Measurements from ENCODE around the gene PIGH.
A peak's percentile ranks its signal among the peaks of the same experiment; 100 is the strongest.

Gene PIGH

DNA sequence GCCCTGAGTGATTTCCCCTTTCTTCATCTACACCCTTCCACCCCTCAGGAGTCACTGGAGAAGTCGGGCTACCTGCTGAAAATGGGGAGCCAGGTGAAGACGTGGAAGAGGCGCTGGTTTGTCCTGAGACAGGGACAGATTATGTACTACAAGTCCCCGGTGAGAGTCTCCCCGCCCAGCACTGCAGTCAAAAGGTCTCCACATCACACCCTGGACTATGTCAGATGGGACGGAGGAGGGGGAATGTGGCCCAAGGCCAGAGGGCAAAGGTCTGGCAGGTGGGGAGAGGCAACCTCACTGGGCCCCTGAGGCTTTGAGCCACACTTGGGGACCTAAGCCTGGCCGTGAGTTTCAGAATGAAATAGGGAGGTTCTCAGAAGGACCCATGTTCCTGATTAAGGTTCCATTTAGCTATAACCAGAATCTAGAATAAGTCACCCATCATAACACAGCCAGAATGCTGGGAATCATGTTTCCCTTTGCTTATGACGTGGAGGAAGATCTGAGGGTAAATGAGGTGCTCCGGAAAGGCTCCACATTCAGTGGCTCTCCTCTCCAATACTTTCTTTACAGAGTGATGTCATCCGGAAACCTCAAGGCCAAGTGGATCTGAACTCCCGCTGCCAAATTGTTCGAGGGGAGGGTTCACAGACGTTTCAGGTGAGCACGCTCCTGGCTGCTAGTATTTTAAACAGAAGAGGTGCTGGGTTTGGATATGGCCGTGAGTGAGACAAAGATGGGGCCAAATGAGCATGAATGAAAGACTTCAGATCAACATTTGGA is 26.6 kb downstream of the PIGH start:
- no peak for DNase-seq

DNA sequence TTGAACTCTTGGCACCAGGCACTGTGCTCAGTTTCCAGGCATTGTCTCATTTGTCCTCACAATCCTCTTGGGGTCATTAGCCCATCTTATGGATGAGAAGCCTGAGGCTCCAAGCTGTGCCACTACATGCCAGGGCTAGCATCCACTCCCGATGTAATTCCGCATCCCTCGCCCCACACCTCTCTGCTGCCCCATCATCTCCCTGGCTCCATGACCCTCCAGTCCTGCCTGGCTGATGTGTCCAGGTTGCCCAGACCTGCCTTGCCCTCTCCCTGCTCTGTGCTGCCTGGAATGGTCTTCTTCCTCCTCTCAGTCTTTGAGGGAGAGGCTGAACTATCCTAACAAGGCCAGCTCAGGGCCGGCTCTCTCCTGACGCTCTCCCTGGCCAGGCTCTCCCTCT is 27.5 kb downstream of the PIGH start:
- no peak for DNase-seq

DNA sequence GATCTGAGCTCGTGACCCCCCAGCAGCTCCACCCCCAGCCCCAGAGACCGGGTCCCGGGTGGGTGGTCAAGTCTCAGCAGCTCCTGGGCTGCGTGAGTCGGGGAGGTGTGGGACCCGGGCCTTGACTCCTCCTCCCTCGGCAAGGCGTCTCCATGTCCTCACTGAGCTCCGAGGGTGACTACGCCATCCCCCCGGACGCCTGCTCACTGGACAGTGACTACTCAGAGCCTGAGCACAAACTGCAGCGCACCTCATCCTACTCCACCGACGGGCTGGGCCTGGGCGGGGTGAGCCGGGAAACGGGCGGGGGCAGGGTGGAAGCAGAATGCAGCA is 28.1 kb downstream of the PIGH start:
- DNase-seq: no peak

DNA sequence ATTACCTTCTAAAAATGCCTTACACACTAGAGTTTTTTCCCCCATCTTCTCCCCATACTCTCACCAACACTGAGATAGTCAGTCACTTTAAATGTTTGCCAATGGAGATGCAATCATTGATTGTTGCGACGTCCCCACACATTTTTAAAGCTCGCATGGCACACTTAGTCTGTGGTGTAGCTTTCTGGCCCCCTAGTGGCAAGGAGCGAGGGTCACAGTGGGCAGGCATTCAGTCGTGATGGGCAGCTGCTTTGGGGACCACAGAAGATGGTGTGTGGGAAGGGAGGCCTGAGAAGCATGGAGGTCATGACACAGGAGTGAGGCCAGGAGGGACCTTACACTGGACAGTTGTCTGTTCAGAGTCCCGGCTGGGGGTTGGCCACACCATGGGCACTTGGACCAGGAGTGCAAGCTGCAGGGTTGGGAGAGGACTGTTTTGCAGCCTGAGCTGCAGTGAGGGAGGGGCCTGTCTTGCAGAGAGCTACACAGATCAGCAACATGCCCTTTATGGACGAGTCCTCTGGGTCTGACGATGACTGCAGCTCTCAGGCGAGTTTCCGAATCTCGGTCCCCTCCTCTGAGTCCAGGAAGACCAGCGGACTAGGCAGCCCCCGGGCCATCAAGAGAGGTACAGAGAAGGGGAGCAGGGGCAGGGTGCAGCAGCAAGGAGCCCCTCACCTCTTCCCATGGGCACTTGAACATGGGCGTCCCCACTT is 28.6 kb downstream of the PIGH start:
- peak; percentile 14 for DNase-seq

DNA sequence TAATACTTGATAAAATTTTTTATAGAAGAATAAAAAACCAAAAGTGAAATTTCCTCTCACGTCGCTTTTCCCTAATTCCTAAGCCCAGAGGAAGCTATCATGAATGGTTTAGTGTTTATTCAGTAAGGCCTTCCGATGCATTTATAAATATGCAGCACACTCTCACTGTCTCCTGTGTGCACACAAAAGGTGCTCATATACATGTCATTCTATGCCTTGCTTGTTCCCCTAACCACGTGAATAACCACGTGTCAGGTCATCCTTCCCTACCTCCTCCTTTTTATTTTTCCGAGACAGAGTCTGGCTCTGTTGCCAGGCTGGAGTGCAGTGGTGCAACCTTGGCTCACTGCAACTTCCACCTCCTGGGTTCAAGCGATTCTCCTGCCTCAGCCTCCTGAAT is 29.6 kb downstream of the PIGH start:
- DNase-seq: no peak

DNA sequence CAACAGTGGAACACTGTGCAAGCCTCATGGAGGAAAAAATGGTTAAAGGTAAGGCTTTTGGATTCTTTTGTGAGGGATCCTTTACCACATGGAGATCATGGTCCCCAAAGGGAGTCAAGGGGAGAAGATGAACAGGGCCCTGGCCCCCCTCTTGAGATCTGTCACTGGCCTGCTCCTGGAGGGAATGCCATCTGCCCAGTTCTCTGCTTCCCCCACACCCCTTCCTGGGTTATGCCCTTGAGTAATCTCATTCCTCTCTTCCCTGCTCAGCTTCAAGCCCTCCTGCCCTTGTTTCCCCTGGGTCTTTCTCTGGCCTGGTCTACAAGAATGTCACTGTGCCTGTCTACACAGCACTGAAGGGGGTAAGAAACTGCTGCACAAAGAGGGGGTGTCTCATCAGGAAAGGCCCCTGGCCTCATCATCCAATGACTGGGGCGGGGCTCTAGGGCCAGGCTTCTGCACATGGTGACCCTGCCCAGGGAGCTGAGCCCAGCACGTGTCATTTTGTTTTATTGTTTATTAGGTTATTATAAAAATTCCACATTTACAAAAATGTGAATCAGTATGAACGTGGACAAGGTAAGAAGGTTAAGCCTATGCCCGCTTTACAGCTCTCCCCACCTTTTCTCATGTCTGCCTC is 30.3 kb downstream of the PIGH start:
- no peak for DNase-seq

DNA sequence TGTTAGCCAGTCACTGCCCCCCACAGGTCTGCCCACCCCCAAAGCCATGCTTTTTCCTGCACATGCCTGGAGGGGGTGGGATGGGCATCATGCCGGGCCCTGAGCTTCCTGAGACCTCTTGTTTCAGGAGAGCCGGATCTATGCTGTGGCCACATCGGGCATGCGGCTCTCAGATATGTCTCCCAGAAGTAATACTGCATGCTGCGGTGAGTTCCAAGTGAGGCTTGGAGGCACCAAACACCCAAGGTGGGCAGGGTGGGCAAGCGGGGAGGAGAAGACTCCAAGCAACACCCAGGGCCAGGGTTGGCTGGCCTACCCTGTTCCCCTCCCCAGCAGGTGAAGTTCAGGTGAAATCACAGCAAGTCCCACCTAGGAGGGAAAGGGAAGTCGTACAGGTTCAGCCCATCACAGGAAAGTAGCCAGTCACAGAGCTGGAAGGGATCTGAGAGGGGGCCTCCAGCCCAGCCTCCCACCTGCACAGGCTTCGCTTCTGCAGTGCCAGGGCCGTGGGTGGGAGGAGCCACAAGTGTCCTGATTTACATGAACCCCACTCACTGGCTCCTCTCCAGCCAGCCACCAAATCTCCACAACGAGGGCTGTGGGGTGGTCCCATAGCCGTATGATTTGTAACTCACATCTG is 30.9 kb downstream of the PIGH start:
- no peak for DNase-seq

DNA sequence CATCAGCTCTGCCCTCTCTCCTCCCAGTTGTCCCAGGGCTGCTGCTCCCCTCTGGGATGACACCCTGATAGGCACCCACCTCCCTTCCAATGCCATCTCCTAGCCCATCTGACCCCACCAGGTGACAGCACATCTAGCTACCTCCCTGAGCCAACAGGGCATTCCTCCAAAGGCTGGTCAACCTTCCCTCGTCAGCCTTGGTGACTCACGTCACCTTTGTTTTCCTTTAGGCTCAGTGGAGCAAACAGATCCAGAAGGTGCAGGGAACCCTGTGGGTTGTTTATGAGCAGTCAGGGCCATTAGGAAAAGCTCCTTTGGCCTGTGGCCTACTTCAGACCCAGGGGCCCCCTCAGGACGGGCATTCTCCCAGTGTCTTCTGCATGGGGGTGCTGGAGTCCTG is 32.4 kb downstream of the PIGH start:
- DNase-seq: no peak

DNA sequence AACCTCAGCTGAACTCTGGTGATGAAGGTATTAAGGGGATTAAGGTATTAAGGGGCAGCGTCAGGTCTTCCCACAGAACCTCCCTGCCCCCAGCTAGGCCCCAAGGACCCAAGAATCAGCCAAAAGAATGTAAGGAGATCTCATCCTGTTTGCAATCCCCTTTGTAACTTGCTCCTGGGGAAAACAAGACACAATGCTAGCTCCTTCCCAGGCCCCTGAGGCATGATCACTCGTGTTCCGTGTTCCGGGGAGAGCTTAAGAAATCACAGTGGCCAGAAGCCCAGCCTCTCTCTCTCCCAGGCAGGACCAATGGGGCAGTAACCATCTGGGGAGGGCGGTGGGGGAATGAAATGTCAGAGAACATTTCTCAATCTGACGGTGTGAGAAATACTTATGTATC is 33.2 kb downstream of the PIGH start:
- no peak for DNase-seq

DNA sequence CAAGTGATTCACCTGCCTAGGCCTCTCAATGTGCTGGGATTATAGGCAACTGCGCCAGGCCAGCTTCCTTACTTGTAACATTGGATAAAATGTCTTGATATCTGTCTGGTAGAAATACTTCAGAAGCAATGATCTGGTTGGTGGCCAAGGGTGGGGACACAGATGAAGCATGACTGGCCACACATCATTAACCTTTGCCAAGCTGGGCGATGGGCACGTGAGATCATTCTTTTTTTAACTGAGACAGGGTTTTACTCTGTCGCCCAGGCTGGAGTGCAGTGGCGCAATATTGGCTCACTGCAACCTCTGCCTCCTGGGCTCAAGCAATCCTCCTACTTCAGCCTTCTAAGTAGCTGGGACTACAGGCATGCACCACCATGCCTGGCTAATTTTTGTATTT is 35.8 kb downstream of the PIGH start:
- DNase-seq: no peak

DNA sequence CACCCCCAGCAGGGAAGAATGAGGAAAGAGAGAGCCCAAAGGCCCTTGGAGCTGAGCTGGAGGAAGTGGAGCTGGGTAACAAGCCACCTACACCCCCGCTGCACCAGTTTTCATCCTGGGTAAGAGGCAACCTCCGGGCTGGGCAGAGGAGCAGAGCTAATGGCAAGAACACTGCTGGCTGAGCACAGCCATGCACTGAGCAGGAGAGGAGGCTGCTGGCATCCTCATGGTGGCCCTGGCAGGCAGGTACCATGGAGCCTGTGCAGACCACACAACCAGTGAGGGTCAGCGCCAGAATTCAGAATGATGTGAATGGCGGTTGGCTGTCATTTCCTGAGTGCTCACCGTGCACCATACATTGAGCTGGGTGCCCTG is 37.3 kb downstream of the PIGH start:
- DNase-seq: no peak

DNA sequence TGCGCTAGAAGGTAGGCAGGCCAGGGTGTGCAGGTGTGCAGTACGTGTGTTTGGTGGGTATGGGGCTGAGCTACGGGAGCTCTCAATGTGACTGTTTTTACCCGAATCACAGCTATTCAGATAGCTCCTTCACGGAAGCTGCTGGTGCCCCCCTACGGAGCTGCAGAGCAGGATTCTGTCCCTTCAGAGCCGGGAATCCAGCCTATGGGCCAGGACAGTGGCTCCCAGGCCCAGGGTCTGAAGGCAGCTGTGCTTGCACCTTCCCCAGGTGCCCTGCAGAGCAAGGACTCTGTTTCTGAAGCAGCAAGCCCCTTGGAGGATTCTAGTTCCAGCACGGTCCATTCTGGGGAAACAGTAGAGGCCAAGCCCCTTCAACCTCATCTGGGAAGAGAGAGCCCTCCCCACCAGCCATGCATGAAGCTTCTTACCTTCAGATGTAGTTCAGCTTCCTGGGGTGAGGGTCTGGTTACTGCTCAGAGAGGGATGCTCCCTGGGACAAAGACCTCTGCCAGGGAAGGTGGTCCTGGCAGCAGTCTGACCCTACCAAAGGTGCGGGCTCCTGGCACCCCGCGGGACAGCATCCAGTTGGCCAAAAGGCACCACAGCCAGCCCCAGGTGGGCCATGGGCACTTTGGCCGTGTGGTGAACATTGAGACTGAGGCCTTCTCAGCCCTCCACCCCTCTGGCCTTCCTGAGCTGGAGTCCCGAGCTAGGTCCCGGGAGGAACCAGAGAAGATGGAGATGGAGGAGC is 37.9 kb downstream of the PIGH start:
- DNase-seq: no peak

DNA sequence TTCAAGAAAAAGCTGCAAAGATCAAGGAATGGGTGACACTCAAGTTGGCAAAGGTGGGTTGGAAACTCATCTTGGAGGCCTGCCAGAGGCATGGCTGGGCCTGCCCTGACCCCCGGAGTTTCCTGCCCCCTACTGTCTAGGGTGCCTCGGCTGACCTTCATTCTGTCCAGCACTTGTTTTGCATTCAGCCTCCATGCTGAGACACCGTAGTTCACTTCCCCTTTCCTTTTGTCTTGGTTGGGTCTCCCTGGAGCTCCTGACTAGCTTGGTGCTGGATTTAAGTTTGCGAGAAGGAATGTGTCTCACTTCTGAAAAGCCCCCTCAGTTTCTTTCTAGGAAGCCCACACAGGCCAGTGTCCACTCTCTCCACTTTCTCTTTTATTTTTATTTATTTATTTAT is 40.4 kb downstream of the PIGH start:
- DNase-seq: no peak

DNA sequence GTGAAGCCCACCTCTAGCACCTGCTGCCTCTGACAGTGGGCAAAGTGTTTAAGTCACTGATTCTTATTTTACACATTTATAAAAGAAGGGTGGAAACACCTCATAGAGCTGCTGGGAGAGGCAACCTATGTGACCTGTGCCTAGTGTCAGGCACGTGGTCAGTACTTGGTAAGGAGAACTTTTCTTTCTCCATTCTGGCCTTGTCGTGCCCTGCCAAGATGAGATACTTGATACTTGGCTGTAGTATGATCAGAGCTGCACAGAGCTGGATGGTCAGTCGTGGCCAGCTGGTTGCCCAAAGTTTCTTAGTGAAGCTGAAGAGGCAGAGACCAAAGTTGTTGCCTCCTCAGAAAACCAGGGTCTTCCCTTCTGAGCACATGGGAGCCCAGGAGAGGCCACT is 42.4 kb downstream of the PIGH start:
- DNase-seq: no peak

DNA sequence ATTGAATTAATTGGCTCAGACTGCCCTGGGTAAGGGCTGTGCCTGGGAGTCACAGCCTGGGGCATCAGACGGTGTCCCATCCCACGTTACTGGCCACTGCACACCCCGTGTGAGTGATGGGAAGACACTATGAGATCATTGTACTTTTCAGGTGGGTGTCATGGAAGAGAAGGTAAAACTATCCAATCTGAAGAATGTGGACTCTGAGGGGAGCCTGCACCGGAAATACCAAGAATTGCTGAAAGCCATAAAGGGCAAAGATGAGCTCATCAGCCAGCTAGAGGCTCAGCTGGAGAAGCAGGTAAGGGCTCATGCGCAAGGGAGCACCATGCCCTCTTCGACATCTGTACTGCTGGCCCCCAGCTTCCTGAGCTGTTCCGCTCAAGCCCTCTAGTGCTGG is 43.0 kb downstream of the PIGH start:
- no peak for DNase-seq

DNA sequence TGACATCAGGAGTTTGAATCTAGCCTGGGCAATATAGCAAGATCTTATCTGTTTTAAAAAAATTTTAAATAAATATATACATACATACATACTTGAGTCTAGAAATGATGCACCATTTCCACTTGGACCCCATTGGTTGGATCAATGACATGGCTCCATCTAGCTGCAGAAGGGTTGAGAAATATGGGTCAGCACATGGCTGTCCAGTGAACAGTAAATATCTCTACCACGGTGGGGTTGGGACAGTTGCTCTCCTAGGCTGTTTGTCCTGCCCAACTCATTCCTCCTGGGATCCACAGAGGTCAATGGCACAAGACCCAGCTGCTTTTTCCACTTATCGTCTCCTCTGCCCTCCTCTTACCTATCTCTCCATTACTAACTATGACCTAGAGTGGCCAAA is 43.4 kb downstream of the PIGH start:
- DNase-seq: no peak

DNA sequence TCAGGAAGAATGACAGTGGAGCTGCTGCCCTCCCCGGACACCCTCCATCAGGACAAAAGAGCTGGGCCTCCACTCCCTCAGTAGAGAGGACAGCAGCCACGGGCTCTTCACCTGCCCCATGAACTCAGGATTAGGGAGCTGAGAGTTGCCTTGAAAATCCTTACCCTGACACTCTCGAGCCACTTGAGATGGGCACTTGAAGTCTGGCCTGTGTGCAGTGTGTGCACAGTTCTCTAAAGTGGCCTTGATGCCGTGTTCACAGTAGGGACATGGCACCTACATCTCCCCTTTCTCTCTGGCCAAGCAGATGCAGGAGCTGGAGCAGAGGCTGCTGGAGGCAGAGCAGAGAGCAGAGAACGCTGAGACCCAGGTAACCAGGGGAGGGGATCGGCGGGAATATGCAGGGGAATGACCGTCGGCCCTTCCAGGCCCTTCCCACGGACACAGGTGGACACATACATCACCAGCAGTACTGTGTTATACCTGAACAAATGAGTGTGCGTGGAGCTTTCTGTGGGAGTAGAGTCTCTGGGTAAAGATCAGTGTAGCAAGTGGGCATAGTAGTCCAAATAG is 44.5 kb downstream of the PIGH start:
- DNase-seq: no peak

DNA sequence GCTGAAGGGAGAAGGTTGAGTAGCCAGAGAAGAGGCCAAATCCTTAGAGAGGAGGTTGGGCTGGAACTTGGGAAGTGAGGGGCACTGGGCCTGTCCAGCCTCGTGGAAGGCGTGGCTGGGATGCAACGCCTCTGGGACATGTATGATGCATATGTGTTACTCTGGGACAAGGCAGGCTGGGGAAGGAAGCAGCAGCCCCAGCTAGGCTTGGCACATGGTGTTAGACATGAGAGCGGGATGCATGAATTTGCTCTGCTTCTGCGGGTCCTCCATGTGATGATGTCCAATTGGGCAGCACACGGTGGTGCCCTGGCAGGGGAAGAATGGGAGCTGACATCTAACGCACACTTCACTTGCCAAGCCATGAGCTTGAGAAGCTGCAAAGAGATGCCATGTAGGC is 45.7 kb downstream of the PIGH start:
- DNase-seq: no peak

DNA sequence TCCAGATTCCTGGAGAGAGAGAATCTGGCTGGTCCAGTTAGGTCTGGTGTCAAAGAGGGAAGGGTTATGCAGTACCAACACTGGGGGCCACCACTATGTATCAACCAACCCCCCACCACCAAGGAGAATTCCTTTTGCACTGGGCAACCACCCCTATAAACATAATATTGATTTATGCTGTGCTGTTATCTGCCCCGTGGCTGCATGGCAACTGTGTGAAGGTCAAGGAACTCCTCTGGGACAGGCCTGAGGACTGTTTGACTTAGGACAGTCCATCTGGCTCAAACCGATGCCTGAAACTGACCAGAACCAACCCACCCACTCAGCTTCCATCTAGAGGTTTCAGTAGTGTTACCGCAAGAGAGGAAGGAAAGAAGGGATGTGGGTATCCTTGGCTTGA is 46.5 kb downstream of the PIGH start:
- DNase-seq: no peak

DNA sequence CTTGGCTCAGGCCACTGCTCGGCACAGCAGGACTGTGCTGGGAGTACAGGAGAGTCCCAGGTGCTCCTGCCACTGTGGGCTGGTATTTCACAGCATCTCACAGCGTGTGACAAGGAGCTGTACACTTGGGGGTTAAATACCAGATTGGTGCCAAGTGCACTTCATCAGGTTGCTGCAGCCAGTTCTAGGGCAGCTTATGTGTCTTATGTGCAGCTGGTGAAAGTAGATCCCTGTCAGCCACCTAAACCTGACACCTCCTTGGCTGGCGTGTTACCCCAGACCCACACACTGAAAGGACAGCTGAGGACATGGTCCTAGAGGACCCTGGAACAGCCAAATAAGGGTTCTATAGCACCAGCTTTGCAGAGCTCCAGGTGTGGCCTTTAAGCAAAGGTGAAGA is 48.1 kb downstream of the PIGH start:
- DNase-seq: no peak

DNA sequence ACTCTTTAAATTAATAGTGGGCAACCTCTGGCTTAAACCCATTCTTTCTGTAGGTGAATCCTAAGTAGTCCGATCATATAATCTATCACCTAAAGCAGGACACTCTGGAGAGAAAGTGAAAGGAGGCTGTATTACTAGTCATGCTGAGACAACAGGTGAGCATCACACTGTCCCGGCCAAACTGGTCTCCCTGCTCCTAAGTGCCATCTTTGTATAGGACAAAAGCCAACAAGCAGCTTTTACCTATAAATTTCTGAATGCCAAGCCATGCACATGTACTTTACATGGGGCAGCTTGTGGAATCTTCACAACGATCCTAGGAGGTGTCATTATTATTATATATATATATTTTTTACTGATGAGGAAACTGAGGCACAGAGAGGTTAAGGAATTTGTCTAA is 48.9 kb downstream of the PIGH start:
- DNase-seq: no peak

DNA sequence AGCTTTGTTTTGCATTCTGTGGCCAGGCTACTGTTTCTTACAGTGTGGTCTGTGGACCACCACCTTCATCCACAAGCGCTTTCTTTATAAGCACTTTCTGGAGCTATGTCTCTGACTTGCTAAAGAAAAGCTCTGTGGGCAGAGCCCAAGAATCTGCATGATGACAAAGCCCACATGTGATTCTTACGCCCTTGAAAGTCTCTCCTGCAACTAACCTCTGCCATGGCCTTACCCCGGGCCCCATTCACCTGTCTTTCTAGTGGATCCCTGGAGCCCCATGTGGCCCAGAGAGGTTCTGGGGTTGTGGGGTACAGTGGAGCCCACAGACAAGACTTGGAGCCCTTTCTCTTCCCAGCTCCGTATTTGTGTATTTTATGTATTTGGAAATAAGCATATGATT is 50.3 kb downstream of the PIGH start:
- DNase-seq: no peak

DNA sequence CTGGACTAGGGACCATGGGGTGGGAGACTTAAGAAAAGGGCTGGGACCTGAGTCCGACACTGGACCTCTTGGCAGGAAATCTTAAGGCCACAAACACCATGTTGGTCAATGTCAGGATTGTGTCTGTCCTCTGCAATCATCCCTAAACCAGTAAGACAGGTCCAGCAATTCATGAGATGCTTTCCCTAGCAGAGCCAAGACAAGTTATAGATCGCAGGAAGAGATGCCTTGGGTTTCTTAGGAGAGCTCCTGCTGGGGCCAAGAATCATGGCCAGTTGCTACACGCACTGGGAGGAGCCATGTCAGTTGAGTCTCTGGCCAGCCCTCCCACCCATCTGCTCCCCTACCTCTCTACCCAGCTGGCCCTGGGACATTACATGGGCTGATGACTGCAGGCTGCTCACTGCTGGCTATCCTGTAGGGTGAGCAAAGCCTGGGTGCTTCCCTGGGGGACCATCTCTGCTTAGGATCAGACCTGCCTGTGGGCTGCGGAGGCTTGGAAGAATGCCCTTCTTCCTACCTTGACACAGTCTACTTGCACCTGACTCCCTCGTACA is 52.8 kb downstream of the PIGH start:
- no peak for DNase-seq

Measured in amniotic stem cell (primary cell).